Right lung (tissue), 10 donors: Measurements from ENCODE around the gene SLC22A7. TPM values are rescaled to one million over a fixed set of nuclear protein-coding genes. Genes with fewer than 3 reads are reported as not detected.
A peak's percentile ranks its signal among the peaks of the same experiment; 100 is the strongest.

Source experiments
- DNase-seq, 2 donors: peaks; one replicate each; pipeline ENCODE4 v3.0.0-alpha.2; 2013
- long read RNA-seq, 8 donors: transcript quantifications; one replicate each; lab custom pipeline, GENCODE V29; 2026
- polyA plus RNA-seq, 5 donors: library from polyadenylated mRNA; unstranded; fragments of 120-200 nt; gene quantifications; one replicate each; pipeline versions ENCODE4 v1.2.1 to v1.2.3, GENCODE V29; 2013; ENCODE audit warnings: inconsistent platforms in 1 of 5, low replicate concordance in 1 of 5; ENCODE audit not compliant: insufficient read length in 5 of 5, insufficient read depth in 1 of 5

The SLC22A7 gene
- under 1 TPM in 4 of 5 donors, not detected in 1; 0.17 to 0.39 (median 0.24) TPM for polyA plus RNA-seq
- long read RNA-seq, donor 1 = 0 reads
- long read RNA-seq, donor 2 = 0 reads
- long read RNA-seq, donor 3 = 0 reads
- long read RNA-seq, donor 4 = 0 reads
- long read RNA-seq, donor 5 = 0 reads
- long read RNA-seq, donor 6 = 0 reads
- long read RNA-seq, donor 7 = 0 reads
- long read RNA-seq, donor 8 = 0 reads

DNA sequence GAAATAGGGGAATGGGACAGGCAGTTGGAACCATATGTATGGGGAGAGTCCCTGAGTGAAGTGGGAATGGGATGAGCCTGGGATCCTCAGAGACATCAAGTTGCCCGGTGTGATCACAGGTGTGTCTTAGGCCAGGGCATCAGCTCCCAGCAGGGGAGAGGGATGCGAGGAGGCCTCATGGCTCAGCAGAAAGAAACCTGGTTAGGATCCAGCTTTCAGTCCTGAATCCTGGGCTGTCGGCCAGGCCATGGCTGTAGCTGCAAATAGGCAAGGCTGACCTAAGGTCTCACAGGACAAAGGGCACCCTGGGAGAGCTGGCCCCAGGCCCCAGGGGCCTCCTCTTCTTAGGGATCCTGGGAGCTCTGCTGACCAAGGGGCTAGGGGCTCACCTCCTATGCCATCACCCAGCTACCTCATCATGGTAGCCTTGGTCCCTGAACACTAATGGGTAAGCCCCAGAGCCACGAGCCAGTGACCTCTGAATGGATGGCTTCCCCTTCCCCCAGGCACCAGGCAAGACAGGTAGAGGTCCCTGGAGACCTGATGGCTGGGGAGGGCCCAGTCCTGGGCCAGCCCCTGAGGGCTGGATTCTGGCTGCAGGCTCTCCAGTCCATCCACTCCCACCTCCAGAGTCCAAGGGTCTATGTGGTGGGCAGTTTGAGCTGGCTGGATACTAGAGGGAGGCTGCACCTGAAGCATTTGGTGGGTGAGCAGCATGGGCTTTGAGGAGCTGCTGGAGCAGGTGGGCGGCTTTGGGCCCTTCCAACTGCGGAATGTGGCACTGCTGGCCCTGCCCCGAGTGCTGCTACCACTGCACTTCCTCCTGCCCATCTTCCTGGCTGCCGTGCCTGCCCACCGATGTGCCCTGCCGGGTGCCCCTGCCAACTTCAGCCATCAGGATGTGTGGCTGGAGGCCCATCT lies at the start of gene SLC22A7:
Gene SLC22A7, plus strand, starts transcription at position 617 of the 921 bp plus-strand sequence. Its CDS starts 99 bp downstream, at position 716.
- DNase-seq = no peak

DNA sequence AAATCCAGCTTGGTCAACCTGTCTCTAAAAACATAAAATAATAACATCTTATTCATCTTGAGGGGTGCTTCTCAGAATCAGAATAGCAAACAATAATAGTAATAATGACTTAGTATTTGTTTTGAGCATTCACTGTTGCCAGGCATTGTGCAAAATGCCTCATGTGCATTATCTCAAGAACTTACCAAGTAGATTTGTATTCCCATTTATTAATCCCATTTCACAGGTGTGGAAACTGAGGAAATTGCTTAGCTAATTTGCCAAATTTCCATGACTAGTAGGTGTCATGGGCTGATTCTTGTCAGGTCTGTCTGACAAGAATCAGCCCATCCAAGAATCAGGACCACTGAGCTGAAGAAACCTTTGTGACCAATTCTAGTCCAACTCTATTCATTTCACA lies 49.3 kb upstream of the SLC22A7 start:
- no peak for DNase-seq

- DNase-seq = no peak
Observed at GRCh38 chr6:43250992-43251373, 47.1 kb upstream of the SLC22A7 start.

DNA sequence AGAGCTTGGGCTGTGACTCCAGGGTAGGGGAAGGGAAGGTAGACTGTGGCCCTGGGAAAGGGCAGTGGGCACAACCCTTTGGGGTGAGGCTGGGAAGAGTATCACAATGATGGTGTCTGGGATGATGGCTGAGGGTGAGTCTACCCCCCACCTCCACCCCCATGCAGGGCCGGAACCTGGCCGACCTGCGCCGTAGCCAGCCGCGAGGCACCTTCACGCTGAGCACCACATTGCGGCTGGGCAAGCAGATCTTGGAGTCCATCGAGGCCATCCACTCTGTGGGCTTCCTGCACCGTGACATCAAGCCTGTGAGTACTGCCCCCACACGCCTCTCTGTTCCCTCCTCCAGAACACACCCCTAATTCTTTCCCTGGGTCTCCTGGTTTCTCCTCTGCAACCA lies 44.7 kb upstream of the SLC22A7 start:
- no peak for DNase-seq

DNA sequence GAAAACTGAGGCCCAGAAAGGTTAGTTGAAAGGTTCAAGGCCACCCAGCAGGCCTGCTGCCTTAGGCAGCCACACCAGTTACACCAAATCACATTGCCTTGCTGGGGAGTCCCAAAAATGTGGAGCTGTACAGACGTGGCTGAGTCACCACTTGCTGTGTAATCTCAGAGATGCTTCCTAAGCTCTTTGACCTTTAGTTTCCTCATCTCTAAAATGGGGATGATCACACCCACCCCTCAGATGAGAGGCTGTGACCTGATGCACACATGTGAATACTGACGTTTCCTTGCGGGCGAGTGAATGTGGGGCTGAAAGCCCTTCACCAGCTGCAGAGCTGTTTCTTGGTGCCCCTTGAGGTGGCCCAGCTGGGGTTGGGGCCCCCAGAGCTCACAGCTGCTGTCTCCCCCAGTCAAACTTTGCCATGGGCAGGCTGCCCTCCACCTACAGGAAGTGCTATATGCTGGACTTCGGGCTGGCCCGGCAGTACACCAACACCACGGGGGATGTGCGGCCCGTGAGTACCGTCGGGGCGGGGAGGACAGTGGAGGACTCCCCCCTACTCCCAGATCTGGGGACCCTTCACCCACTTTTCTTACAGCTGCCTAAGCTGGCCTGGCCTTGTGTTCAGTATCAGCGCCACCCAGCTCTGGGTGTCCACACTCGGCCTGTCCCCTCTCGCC lies 43.8 kb upstream of the SLC22A7 start:
- no peak for DNase-seq

DNA sequence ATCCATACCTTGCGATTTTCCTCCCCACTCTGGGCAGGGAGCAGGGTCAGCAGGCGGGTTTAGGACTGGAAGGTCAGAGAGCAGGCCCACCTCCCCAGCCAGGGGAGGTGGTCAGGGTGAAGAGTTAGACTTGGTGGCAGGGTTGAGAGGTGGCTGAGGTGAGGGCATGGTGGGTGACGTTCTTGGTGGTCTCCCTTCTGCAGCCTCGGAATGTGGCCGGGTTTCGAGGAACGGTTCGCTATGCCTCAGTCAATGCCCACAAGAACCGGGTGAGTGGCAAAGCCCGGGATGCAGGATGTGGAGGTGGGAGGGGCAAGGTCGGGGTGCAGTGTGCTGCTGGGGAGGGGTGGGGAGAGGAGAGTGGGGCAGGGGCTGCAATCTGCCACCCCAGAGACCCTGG lies 43.2 kb upstream of the SLC22A7 start:
- DNase-seq = no peak

- no peak for DNase-seq
Observed at GRCh38 chr6:43255408-43256054, 42.5 kb upstream of the SLC22A7 start.

GRCh38 chr6:43256670-43257366 lies 41.2 kb upstream of the SLC22A7 start:
- DNase-seq = no peak

DNA sequence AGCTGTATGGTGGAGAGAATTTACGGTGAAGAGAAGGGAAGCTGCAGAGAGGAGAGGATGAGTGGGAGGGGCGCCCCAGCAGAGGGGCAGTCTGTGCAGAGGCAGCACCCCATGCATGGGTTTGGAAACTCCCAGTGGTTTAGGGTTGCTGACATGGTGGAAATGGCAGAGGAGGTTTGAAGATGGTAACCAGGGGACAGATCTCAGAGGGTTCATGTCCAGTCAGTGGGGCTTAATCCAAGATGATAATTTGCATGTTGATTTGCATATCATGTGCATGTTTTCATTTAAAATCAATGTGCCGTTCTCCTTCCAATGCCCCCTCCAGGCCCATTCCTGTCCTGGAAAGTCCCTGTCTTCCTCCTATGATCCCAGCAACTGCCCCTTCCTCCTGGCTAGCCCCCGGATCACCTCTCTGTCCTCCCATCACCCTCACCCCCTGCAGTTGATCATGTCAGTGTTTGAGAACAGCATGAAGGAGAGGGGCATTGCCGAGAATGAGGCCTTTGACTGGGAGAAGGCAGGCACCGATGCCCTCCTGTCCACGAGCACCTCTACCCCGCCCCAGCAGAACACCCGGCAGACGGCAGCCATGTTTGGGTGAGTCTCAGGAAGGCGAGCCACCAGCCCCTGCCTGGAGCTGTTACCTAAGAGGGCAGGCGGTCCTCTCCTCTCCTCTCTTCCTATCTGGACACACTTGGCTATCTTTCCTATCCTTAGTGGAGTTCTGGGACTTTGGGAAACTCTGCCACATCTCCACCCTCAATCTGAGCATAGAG lies 40.5 kb upstream of the SLC22A7 start:
- no peak for DNase-seq

DNA sequence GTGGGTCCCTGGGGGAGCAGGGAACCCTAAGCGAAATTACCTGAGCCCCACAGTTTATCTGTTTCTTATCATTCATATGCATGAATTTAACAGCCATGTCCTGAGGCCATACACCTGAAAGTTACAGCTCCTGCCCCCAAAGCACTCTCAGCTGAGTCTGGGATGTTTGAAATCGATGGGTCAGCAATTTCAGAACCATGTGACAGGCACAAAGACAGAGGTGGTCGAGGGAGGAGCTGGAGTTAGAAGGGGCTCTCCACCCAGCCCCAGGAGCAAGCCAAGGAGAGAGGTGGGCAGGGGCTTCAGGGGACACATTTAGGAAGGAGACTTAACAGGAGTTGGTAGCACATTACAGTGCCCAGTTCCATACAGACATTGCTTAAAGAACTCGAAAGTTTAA lies 39.9 kb upstream of the SLC22A7 start:
- DNase-seq = no peak

GRCh38 chr6:43258807-43259686 lies 39.0 kb upstream of the SLC22A7 start:
- DNase-seq = no peak

DNA sequence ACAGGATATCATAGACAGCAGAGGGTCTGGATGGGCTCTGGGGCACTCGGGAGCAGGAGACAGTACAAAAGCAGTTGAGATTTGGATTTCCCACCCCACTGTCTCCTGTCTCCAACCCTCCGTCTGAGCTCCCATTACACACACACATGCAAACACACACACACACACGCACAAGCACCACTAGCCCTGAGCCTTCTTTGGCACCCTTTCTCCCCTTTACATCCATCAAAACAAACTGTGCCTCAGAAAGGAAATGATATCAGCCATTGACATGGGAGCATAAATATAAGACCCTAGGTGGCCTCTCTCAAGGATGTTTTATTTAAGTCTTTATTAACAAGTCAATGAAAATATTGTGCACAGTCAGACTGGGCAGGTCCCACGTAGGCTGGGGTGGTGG lies 37.3 kb upstream of the SLC22A7 start:
- DNase-seq = no peak

GRCh38 chr6:43261198-43261597 lies 36.9 kb upstream of the SLC22A7 start:
- DNase-seq = no peak

DNA sequence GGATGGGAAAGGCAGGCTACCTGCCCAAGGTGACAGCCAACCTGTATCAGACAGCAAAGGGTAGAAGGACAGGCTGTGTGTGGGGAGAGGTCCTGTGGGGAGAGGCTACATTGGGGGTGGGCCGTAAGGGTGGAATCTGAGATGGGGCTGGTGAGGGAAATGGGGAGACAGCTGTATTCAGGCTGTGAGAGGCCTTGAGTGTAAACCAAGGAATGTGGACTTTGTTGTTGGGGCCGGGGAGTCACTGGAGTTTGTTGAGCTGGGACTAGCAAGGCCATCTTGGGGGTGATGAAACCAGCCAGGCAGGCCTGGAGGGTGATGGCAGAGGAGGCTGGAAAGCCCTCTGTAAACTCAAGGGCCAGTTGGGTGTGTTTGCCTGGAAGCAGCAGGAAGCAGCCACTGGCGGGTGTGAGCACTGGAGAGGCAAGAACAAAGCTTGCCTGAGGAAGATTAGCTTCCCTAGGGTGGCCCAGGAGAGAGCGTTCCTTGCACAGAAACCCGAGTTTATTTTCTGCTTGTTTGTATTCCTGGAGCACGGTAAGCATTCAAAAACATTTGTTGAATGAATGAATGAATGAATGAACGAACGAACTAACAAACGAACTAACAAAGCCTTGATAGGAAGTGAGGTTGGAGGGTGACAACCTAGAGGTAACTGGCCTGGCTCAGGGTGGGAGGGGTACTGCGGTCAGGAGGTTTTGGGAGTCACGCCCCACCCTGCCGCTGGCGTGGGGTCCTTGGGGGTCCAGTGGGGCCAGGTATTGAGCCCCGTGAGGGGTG lies 35.9 kb upstream of the SLC22A7 start:
- no peak for DNase-seq

GRCh38 chr6:43262780-43263313 lies 35.2 kb upstream of the SLC22A7 start:
- no peak for DNase-seq

DNA sequence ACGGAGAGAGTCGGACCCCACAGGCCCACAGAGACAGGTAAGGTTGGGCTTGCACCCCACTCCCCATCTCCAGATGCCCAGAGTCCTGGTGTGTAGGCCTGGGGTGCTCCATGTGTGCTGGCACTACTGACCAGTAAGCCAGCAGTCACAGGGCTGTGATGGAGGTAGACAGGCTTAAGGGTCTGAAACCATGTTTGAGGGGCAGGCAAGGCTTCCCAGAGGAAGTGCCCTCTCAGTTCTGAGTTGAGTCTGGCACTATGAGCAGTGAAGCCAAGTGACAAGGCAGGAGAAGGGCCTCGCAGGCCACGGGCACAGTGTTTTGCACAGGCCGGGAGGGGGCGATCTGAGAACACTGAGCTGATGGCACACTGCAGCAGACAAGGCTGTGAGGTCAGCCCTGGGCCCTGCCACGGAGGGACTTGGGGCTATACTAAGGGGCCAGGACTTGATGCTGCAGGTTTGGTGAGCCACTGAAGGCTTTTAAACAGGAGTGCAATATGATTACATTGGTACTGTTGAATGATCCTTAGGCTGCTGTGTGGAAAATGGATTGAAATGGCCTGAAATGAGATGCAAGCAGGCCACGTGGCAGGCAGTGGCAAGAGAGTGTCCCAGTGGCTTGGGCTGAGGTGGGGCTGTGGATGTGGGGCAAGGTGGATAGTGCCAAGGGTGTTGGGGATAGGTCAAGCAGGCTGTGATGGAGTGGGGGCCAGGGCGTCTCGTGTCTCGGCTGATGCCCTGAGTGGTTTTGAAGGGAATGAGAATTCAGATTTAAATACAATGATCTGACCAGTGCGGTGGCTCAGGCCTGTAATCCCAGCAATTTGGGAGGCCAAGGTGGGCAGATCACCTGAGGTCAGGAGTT lies 34.5 kb upstream of the SLC22A7 start:
- DNase-seq = peak in 1 of 2 donors; percentile 61

GRCh38 chr6:43264599-43265145 lies 33.4 kb upstream of the SLC22A7 start:
- DNase-seq = no peak
